Upper lobe of right lung (tissue), 1 donor: ENCODE data around the gene ITPR3. TPM values are rescaled to one million over a fixed set of nuclear protein-coding genes. Genes with fewer than 3 reads are reported as not detected.
A peak's percentile ranks its signal among the peaks of the same experiment; 100 is the strongest.

Experiments used
- ATAC-seq: fragments of 200-7000 bp; cut with Tn5 transposase; one replicate; pipeline ENCODE4 v1.9.1; 2020; ENCODE audit warnings: mild to moderate bottlenecking, moderate library complexity
- DNase-seq: peaks from one replicate; pipeline ENCODE4 v3.0.0-alpha.2; 2020
- H3K27ac ChIP-seq: fragments of 200-600 bp; one replicate; pipeline ENCODE4 v1.8.0; 2022
- H3K27me3 ChIP-seq: fragments of 200-600 bp; one replicate; pipeline ENCODE4 v1.8.0; 2022; ENCODE audit warnings: mild to moderate bottlenecking
- H3K36me3 ChIP-seq: fragments of 200-600 bp; one replicate; pipeline ENCODE4 v1.8.0; 2022
- H3K4me1 ChIP-seq: fragments of 200-600 bp; one replicate; pipeline ENCODE4 v1.8.0; 2022
- H3K4me3 ChIP-seq: fragments of 200-600 bp; one replicate; pipeline ENCODE4 v1.8.0; 2022; ENCODE audit warnings: mild to moderate bottlenecking
- H3K9me3 ChIP-seq: fragments of 200-600 bp; one replicate; pipeline ENCODE4 v1.8.0; 2022
- intact Hi-C: fragments of 100-400 bp; cut with DNase I; formaldehyde crosslinking; loops from one replicate; pipeline ENCODE4 v1.11.0; 2022
- total RNA-seq: library from RNA; stranded (reverse); fragmentation: NEBNext Ultra II Directional; extraction: Animal tissue kit (Norgen Biotek cat#: 25700); gene quantifications from one replicate; pipeline ENCODE4 v1.2.1, GENCODE V29; 2021
- TF ChIP-seq, protein P1 (sequence below): fragments of 200-600 bp; IDR thresholded peaks from one replicate; pipeline ENCODE4 v1.8.0; 2022; ENCODE audit warnings: antibody characterized with exemption
- donor health status: DM: no; HTN: yes; CAD: no; lungs with severe emphysema.

Gene ITPR3
- total RNA-seq, 1 donor from 2014 or later, result 111 TPM

- H3K4me3 ChIP-seq, result no peak overlapping the region
- intact Hi-C loops, result no loop called here
- DNase-seq, result no peak
- TF ChIP-seq, protein P1, sequence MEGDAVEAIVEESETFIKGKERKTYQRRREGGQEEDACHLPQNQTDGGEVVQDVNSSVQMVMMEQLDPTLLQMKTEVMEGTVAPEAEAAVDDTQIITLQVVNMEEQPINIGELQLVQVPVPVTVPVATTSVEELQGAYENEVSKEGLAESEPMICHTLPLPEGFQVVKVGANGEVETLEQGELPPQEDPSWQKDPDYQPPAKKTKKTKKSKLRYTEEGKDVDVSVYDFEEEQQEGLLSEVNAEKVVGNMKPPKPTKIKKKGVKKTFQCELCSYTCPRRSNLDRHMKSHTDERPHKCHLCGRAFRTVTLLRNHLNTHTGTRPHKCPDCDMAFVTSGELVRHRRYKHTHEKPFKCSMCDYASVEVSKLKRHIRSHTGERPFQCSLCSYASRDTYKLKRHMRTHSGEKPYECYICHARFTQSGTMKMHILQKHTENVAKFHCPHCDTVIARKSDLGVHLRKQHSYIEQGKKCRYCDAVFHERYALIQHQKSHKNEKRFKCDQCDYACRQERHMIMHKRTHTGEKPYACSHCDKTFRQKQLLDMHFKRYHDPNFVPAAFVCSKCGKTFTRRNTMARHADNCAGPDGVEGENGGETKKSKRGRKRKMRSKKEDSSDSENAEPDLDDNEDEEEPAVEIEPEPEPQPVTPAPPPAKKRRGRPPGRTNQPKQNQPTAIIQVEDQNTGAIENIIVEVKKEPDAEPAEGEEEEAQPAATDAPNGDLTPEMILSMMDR, result peak; percentile 60
- no peaks in the 10 kb centered on the region for H3K36me3 ChIP-seq
- peaks cover 46% of the 10 kb centered on the region for H3K4me1 ChIP-seq
- H3K27ac ChIP-seq, result peak overlapping the region; percentile 68
- H3K27me3 ChIP-seq, result no peaks in the 10 kb centered on the region
- ATAC-seq, result peak; percentile 49
- H3K9me3 ChIP-seq, result no peaks in the 10 kb centered on the region
Observed at GRCh38 chr6:33632558-33633039, 11.5 kb downstream of the ITPR3 start.

- TF ChIP-seq, protein P1, result no peak
- H3K36me3 ChIP-seq, result no peaks in the 10 kb centered on the region
- DNase-seq (no peak), ATAC-seq (no peak)
- no peaks in the 10 kb centered on the region for H3K9me3 ChIP-seq
- intact Hi-C loops, result no loop called here
- H3K4me3 ChIP-seq, result peak overlapping the region; percentile 39
- peak overlapping the region; percentile 68 for H3K27ac ChIP-seq
- no peaks in the 10 kb centered on the region for H3K27me3 ChIP-seq
- H3K4me1 ChIP-seq, result peaks cover 41% of the 10 kb centered on the region
Observed at GRCh38 chr6:33633084-33633461, 12.0 kb downstream of the ITPR3 start.

DNA sequence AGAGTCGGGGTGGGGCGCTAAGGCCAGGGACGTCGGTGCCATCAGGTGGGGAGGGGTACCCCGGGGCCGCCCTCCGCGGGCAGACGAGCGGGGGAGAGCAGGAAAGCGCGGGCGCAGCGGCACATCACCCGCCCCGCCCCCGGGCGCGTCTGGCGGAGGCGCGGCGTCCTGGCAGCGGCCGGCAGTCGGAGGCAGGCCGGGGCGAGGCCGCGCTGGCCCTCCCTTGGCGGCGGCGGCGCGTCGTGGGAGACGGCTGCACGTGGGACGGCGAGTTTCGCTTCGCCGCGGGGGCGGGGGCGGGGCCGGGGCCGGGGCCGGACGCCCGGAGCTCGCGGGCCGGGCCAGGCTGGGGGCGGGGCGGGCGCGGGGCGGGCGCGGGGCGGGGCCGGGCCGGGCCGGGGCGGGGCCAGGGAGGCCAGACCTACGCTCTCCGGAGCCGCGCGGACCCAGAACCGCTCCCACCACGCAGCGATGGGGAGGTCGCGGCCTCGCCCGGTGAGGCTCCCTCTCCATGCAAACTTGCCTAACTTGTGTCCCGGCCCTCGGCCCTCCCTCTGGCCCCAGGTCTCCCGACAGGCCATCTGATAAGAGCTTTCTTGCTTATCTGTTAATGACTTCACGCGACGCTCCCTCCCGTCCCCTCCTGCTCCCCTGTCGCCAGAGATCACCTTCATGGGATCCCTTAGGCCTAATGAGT, 12.5 kb downstream of the ITPR3 start:
- intact Hi-C loops, result no loop called here
- DNase-seq (peak; percentile 91), ATAC-seq (peak; percentile 81)
- H3K27me3 ChIP-seq, result no peaks in the 10 kb centered on the region
- TF ChIP-seq, protein P1, result no peak
- H3K4me1 ChIP-seq, result peaks cover 38% of the 10 kb centered on the region
- H3K36me3 ChIP-seq, result no peaks in the 10 kb centered on the region
- H3K9me3 ChIP-seq, result no peaks in the 10 kb centered on the region
- peak overlapping the region; percentile 50 for H3K4me3 ChIP-seq
- H3K27ac ChIP-seq, result peak overlapping the region; percentile 68

GRCh38 chr6:33634161-33634727, 13.1 kb downstream of the ITPR3 start:
- H3K4me1 ChIP-seq, result peaks cover 38% of the 10 kb centered on the region
- ATAC-seq (peak; percentile 76), DNase-seq (no peak)
- no peaks in the 10 kb centered on the region for H3K27me3 ChIP-seq
- no peaks in the 10 kb centered on the region for H3K9me3 ChIP-seq
- H3K27ac ChIP-seq, result peak overlapping the region; percentile 32
- intact Hi-C loops, result no loop called here
- peak overlapping the region; percentile 50 for H3K4me3 ChIP-seq
- H3K36me3 ChIP-seq, result no peaks in the 10 kb centered on the region
- TF ChIP-seq, protein P1, result no peak

GRCh38 chr6:33634946-33635345, 13.8 kb downstream of the ITPR3 start:
- Histone ChIP-seq H3K9me3 (no peaks in the 10 kb centered on the region), H3K27me3 (no peaks in the 10 kb centered on the region), H3K4me3 (no peak overlapping the region), H3K27ac (no peak overlapping the region), H3K4me1 (peaks cover 38% of the 10 kb centered on the region), H3K36me3 (no peaks in the 10 kb centered on the region)
- TF ChIP-seq, protein P1, result no peak
- no peak for DNase-seq
- ATAC-seq, result no peak
- intact Hi-C loops, result no loop called here
